GM12872 (cell line): ENCODE measurements around the gene FGF22.

ENCODE experiments used
- CTCF ChIP-seq: IDR thresholded peaks from 3 replicates; pipeline ENCODE4 v1.5.1; 2011; ENCODE audit warnings: low read depth, mild to moderate bottlenecking, low read length, moderate library complexity; ENCODE audit not compliant: insufficient read depth

The FGF22 gene

GRCh38 chr19:658059-658839, 18.6 kb downstream of the FGF22 start:
- TF ChIP-seq CTCF: no peak

DNA sequence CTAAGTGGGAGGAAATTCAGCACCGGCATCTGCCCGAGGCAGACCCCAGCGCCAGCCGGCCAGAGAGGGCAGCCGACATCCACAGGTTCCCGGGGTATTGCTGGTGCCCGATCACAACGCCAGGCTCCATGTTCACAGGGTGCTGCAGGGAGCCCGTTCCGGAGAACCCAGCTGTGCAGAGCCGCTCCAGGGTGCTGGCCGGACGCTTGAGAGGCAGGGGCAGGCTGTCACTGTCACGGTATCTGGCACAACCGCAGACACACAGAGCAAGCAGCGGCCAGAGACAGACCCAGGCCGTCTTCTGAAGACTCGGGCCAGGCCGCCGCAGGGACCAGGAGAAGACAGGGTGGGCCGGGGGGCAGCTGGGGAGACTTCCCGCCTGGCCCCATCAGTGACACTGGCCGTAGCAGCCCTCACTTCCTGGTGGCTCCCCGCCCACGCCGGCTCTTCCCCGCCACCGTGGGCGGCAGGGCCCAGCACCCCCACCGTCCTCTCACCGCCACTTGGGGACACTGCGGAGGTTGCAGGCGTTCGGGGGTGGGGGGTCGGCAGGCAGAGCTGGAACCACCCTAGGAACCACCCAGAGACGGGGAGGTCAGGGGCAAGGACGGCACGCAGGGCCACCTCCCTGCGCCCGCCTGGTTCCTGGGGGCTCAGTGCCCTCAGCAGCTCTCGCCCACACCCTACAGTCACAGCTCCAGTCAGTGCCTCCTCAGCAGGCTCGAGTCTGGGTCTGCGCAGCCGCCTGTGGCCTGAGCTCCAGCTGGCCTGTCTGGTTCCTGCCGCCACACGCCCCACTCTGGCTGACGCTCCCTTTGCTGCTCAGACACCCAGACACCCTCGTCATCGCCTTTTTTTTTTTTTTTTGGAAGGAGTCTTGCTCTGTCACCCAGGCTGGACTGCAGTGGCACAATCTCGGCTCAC, 19.5 kb downstream of the FGF22 start:
- no peak for TF ChIP-seq CTCF

DNA sequence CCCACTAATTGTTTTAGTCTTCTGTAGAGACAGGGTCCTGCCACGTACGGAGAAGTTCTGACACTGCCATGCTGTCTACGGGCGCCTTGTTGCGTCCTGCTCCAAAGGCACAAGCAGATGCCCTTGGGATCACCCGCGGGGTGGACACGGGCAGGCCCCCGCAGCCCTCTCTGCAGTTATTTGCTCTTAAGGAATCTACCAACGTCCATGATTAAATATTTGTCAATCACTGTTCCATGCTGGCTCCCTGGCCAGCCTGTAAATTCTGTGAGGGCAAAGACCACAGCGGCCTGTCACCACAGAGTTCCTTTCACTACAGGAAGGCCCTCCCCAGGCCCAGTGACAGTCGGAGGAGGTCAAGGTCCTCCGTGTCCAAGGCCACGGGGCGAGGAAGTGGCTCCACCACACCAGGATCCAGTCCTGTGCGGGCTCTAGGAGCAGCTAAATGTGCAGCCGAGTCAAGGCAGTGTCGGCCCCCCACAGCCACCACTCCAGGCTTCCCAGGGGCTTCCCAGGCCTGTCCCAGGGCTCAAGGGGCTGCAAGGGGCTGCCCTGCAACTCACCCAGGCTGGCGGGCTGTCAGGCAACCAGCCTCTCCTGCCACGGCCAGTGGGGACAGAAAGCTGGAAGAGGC, 21.2 kb downstream of the FGF22 start:
- TF ChIP-seq CTCF: no peak

DNA sequence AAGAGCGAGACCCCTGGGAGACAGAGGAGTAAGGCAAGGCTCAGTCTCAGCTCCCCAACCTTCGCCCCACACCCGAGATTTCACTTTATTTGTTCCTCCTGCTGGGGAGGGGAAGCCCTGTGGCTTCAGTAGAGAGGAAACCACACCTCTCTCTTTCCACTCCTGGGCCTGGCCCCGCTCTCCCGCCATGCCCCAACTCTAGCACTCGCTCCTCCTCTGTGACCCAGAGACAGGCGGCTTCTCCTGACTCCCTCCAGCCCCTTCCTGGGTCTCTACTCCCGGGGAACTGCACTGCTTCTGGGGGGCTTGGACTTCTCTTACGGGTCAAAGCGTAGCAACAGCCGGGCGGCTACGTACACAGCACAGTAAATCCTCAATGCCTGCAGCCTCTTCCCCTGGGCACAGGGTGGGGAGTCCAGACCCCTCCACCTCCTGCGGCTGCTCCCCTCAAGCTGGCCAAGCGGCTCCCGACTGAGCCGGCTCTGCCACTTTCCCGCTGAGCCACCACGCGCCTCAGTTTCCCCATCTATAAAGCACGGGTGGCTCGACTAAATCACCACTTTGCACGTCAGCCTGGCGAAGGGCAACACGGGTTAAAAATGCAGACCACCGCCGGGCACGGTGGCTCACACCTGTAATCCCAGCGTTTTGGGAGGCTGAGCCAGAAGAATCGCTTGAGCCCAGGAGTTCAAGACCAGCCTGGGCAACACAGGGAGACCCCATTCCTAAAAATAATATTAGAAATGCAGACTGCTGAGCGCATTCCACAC, 21.9 kb downstream of the FGF22 start:
- TF ChIP-seq CTCF: no peak

- TF ChIP-seq CTCF: no peak
These were observed 22.7 kb downstream of the FGF22 start for GRCh38 chr19:662207-662961.

DNA sequence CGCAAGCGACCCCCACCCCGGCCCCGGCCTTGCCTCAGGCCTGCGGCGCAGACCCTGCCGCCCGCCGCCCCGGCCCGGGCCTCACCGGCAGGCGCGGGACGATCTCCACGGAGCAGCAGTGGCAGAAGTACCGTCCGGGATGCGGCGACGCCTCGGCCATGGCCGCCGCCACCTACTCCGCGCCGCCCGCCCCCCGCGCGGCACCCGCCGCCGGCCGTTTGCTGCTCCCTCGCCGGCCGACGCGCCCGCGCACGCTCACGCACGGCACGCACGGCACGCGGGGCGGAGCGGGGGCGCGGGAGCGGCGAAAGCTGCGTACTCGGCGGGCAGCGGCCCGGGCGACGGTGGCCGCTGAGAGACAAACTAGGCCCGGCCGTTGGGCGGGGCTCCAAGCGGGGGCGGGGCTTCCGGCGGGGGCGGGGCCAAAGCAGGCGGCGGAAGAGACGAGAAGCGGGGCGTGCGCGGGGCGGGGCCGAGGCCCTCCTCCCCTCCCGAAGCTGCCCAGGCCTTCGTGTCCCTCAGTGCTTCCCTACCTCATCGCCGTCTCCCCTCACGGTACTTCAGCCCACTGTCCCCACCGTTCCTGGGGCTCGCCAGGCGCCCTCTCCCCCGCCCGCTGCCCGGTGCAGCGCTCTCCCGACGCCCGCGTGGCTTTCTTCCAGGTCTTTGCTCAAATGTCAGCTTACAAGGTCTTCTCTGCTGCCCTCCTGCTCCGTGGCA, 23.4 kb downstream of the FGF22 start, which contains the start of gene RNF126:
Gene RNF126, minus strand, starts transcription at position 253 of the 720 bp plus-strand sequence. Its CDS starts 93 bp downstream, at position 160.
- no peak for TF ChIP-seq CTCF
